Tibial nerve (tissue), 4 donors: ENCODE measurements around the gene TPGS1.

Source experiments
- CTCF ChIP-seq, 5 experiments: fragments of 200-600 bp in 3 of 5; fragments of 450-650 bp in 2 of 5; sonication (generic) in 3 of 5; IDR thresholded peaks; one replicate each; pipeline ENCODE4 v1.5.1; 2016 to 2019; ENCODE audit warnings: antibody characterized with exemption in 5 of 5, mild to moderate bottlenecking in 3 of 5, moderate library complexity in 2 of 5
- EP300 ChIP-seq, 2 donors: sonication (generic); formaldehyde crosslinking; IDR thresholded peaks; one replicate each; pipeline ENCODE4 v1.6.1; 2017; ENCODE audit warnings: antibody characterized with exemption in 2 of 2, mild to moderate bottlenecking in 1 of 2

- no peak for TF ChIP-seq CTCF (IDR thresholded peaks at IDR 0.05)
- TF ChIP-seq EP300 (IDR thresholded peaks at IDR 0.05), result no peak
These were observed 17.7 kb upstream of the TPGS1 start for GRCh38 chr19:489418-490196.
